GM21825 (cell line): ENCODE data around the gene MYO6.
"Not testable (repeated sequence)": the region's sequence is repeated elsewhere in the genome, so short reads cannot be mapped to it uniquely, and the experiment has no call there.

Source experiments
- ATAC-seq: cut with Tn5 transposase; IDR thresholded peaks from one replicate; pipeline ENCODE4 v1.9.1; 2021; ENCODE audit warnings: mild to moderate bottlenecking, moderate library complexity; ENCODE audit not compliant: unreplicated experiment

Gene MYO6

DNA sequence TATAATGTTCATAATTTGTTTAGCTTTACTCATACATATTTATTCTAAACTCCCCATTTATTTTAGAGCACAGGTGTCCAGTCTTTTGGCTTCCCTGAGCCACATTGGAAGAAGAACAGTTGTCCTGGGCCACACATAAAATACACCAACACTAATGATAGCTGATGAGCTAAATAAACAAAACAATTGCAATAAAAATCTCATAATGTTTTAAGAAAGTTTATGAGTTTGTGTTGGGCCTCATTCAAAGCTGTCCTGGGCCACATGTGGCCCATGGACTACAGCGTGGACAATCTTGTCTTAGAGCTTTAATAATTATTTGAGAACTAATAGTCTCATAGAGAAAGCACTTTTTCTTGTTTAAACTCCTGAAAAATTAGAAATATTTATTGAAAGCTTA is 131.3 kb downstream of the MYO6 start:
- ATAC-seq = no peak

DNA sequence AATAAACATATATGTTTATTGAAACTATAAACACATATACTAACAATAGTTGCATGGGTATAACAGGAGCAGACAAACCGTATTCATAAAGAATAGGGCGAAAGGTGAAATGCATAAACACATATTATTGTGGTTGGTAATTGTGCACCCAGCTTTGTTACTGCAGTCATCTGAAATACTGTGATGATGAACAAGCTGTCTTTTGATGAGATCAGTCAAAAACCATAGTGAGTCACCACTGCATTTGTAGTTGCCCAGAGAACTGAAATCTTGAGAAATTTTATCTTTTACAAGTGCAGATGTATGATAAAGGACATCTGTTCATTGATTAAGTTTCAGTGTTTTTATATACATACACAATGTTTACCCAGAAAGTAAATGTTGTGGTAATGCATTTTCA is 133.7 kb downstream of the MYO6 start:
- ATAC-seq = no peak

- no peak for ATAC-seq
Measured at GRCh38 chr6:75884822-75885221, 135.8 kb downstream of the MYO6 start.

GRCh38 chr6:75892384-75892783 is 143.3 kb downstream of the MYO6 start:
- ATAC-seq = no peak

GRCh38 chr6:75893058-75893775 is 144.2 kb downstream of the MYO6 start:
- ATAC-seq = peak; percentile 57

DNA sequence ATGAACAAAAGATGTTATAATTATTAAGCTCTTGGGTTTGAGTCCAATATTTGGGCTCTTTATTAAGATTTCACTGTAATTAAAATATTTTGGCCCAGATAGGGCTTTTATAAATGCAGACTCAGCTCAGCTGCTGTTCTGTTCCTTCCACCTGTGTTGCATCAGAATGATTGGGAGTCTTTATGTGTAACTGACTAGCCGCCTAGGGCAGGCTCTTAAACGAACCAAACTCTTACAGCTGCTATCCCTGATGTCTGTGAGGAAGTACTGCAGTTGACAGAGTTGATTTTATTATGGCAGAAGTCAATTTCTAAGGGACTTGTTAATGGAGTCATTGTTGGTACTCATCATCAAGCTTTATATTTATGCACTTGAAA is 144.7 kb downstream of the MYO6 start:
- no peak for ATAC-seq

DNA sequence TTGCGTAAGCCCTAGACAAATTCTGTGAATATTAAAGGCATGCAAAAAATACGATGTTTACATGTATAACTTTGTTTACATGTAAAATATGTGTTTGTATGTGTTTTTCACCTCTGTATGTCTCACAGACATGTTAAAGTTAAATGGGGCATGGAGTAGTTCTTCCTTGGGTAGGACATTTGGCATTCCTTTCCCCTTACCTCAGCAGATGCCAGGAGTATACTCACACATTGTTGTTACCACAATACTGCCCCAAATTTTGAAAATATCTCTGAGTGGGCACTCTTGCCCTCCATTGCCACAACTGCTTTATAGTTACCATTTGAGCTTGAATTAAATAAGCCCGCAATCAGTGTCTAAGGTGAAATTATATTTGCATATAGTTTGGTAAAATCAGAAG is 147.5 kb downstream of the MYO6 start:
- ATAC-seq = no peak

DNA sequence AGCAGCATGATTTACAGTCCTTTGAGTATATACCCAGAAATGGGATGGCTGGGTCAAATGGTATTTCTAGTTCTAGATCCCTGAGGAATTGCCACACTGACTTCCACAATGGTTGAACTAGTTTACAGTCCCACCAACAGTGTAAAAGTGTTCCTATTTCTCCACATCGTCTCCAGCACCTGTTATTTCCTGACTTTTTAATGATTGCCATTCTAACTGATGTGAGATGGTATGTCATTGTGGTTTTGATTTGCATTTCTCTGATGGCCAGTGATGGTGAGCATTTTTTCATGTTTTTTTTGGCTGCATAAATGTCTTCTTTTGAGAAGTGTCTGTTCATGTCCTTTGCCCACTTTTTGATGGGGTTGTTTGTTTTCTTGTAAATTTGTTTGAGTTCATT is 151.2 kb downstream of the MYO6 start:
- not testable (repeated sequence) for ATAC-seq

- not testable (repeated sequence) for ATAC-seq
Measured at GRCh38 chr6:75905129-75905528, 156.1 kb downstream of the MYO6 start.

DNA sequence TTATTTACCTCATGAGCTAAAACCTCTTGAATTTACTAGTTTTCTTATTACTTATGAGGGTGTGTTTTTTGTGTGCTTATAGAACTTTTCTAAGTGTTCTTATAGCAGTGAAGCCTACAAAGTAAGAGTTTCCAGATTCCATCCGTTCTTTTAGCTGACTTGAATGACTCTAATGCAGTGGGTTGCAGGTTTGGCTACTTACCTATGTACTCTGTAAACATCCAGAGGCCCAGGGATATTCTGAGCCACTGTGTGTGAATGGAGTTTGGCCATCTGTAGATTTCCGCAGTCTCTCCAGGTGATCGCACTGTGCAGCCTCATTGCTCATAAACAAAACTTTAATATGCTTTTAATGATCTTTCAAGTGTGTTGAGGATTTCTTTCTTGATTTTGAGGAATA is 157.8 kb downstream of the MYO6 start:
- ATAC-seq = no peak

DNA sequence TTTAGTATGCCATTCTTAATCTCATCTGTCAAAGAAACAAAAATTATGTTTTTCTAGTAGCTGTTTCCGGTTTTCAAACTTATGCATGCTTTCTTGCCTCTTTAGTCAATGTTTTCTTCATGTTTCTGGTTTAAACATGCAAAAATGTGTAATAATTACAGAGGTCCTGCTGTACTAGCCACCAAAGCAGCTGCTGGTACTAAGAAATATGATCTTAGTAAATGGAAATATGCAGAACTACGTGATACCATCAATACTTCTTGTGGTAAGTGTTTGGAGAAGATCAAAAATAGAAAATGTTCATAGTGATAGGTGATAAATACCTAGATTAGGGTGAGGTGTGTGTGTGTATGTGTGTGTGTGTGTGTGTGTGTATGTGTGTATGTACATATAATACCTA is 158.4 kb downstream of the MYO6 start:
- ATAC-seq = no peak

DNA sequence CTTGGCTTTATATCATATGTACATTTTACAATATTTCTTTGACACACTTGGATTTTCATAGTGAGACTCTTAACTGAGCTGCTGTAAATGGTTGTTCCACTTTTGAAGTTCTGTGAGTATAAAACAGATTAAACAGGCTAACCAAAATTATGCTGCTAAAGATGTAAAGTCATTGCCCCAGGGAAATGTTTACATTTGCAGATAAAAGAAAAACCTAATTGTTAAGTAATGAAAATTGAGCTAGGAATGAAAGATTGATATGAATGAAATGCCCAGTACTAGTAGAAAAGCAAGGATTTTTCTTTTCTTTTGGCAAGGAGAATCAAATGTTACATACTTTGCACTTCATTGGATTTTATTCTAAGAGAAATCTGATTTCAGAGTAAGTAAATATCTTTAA is 164.0 kb downstream of the MYO6 start:
- no peak for ATAC-seq

DNA sequence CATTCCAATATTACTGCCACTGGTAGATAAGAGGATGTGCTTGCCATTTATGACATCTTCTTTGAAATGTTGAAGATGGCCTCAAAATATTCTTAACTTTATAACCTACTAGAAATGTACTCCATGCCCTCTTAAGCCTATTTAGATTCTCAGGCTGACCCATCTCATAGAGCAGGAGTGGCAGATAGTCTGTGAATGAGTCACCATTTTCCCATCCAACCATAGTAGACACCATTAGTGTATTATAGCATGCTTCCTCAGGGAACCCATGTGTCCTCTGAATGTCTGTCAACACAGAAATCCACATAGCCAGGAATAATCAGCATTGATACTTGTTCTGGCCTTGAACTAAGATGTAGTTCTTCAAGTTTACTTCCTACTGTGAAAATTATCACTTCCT is 173.2 kb downstream of the MYO6 start:
- no peak for ATAC-seq

- ATAC-seq = peak; percentile 54
Measured at GRCh38 chr6:75926293-75927168, 177.5 kb downstream of the MYO6 start.

DNA sequence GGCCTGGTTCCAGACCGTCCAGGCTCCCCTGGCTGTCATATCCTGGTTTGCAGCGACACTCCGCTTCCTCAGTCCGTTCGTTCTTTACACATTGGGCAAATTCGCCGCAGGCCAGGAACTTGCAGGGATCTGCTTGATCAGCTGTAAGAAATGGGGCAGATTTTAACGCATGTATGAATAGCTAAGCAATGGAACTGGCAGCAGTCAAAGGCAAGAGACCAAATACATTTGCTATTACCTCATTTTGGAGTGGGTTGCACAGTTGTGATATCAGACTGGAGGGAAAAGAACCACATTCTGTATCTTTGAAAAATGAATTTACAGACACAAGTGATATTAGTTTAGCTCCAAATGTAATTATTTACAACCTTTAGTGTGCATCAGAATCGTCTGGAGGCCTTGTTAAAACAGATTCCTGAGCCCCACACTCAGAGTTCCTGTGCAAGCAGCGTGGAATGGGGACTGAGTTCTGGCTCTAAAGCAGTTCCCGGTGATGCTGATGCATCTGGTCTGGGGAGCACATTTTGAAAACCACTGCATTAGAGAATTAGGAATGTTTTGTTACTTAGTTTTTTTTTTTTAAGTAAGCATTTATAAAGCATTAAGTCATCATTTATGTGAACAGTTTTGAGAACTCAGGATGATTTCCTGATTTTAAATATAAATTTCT is 182.1 kb downstream of the MYO6 start:
- ATAC-seq = no peak

DNA sequence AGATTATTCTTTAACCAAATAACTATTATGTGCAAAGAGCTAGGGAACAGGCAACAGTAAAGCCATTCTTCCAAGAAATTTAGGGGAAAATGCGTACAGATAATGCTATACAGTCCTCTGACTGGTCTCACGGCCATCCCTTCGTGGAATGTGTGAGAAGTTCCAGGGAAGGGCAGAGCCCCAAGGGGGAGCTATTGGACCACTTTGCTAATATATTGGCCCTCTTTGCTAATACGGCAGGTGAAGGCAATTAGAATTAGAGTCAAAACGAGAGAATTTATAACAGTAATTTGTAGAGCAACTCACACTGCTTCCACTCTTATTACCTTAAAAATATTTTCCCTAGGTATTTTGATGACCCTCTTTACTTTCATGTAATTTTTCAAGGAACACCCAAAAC is 183.0 kb downstream of the MYO6 start:
- no peak for ATAC-seq

- no peak for ATAC-seq
Measured at GRCh38 chr6:75933387-75933975, 184.4 kb downstream of the MYO6 start.

GRCh38 chr6:75934643-75935472 is 185.8 kb downstream of the MYO6 start:
- ATAC-seq = peak; percentile 80

DNA sequence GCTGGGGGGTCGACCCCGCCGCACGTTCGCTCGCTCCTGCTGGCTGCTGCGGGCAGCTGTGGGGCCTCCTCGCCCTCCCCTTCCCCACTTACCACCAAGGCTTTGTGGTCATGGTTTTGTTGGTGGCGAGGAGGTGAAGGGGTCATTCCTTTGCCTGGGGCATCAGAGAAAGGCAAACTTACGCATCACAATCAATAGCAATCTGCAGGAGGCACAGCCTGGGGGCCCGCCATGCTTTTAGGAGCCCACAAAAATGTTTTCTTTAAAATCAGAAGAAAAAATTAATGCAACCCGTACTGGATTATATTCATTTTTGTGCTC is 186.4 kb downstream of the MYO6 start:
- no peak for ATAC-seq

DNA sequence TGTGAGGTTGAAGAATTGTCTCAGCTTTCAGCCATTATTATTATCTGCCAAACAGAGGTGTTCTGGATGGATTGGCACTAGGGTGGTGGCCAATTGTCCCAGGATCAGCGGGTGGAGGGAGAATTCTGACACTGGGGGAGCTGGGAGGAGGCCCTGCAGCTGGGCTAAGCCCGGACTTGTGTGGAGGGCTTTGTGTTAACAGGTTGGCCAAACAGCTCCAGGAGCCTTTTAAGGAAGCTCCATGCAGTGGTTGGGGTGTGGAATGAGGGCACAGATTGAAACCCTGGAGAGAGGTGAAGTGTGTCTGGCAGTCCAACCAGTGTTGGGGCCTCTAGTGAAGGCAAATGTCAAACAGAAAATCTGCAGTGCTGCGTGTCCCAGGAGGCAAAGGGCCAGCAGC is 187.6 kb downstream of the MYO6 start:
- no peak for ATAC-seq

DNA sequence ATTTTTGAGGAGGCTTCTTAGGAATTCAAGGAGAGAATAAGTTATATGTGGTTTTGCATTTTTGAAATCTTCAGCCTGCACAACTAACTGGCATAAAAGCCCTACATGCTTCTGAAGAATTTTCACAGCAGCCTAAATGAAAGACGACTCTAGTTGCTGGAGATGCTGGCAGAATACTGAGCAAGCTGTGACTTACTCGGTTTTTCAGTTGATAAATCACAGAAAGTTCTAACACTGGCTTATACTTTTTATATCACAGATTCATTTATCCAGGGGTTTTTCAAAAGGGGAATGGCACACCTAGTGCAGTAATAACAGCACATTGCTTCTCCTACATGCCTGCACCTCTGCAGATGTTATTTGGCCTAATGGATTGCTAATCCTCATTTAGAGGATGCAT is 188.8 kb downstream of the MYO6 start:
- no peak for ATAC-seq
